Common myeloid progenitor, CD34-positive (primary cell): ENCODE measurements around the gene PRIM1.
A peak's percentile ranks its signal among the peaks of the same experiment; 100 is the strongest.

Experiments
- CTCF ChIA-PET: fragments of 350-600 bp; sonication (Branson Sonifier 250); formaldehyde crosslinking; loops from one replicate; lab custom pipeline; 2021; ENCODE audit warnings: antibody characterized with exemption; lab: Charles Lee
- POLR2A ChIA-PET: fragments of 350-600 bp; sonication (Branson Sonifier 250); formaldehyde crosslinking; loops from one replicate; lab custom pipeline; 2021; ENCODE audit warnings: antibody characterized with exemption; lab: Charles Lee
- DNase-seq, 3 donors: peaks; one replicate each; pipeline versions ENCODE4 v3.0.0 to v3.0.0-alpha.2; 2013
- H3K27ac ChIP-seq, 2 experiments: 1 replicate in 1 of 2; 2 replicates in 1 of 2; pipeline ENCODE4 v1.7.0; 2013; ENCODE audit warnings: inconsistent platforms in 2 of 2, low read length in 2 of 2, mild to moderate bottlenecking in 2 of 2, low read depth in 1 of 2, moderate library complexity in 1 of 2; ENCODE audit not compliant: severe bottlenecking in 2 of 2, insufficient read depth in 1 of 2, poor library complexity in 1 of 2
- H3K27me3 ChIP-seq, 5 experiments: replicated peaks in 2 of 5; 1 replicate in 3 of 5; 2 replicates in 2 of 5; pipeline versions ENCODE4 v1.6.1 to v1.7.0; 2013; ENCODE audit warnings: low read length in 4 of 5, mild to moderate bottlenecking in 2 of 5, moderate library complexity in 2 of 5, inconsistent platforms in 1 of 5; ENCODE audit not compliant: insufficient read depth in 5 of 5, control insufficient read depth in 4 of 5
- H3K36me3 ChIP-seq, 4 experiments: 1 replicate in 2 of 4; 2 replicates in 2 of 4; pipeline versions ENCODE4 v1.6.1 to v1.7.0; 2013; ENCODE audit warnings: low read length in 3 of 4, control low read depth in 1 of 4, mild to moderate bottlenecking in 1 of 4; ENCODE audit not compliant: control insufficient read depth in 4 of 4, insufficient read depth in 4 of 4
- H3K4me1 ChIP-seq, 4 experiments: 1 replicate in 3 of 4; 2 replicates in 1 of 4; pipeline versions ENCODE4 v1.6.1 to v1.7.1; 2013; ENCODE audit warnings: low read length in 3 of 4, mild to moderate bottlenecking in 3 of 4, control low read depth in 1 of 4, inconsistent platforms in 1 of 4, moderate library complexity in 1 of 4; ENCODE audit not compliant: control insufficient read depth in 4 of 4, insufficient read depth in 4 of 4; ENCODE audit errors: control extremely low read depth in 1 of 4
- H3K4me3 ChIP-seq, 7 experiments: 1 replicate in 4 of 7; 2 replicates in 3 of 7; pipeline versions ENCODE4 v1.5.1 to v1.7.0; 2013; ENCODE audit warnings: mild to moderate bottlenecking in 7 of 7, low read length in 6 of 7, moderate library complexity in 6 of 7, inconsistent platforms in 2 of 7, low read depth in 2 of 7, control low read depth in 1 of 7; ENCODE audit not compliant: insufficient read depth in 4 of 7, control insufficient read depth in 1 of 7; ENCODE audit errors: extremely low read depth in 1 of 7
- H3K9me3 ChIP-seq, 5 experiments: 1 replicate in 4 of 5; 2 replicates in 1 of 5; pipeline versions ENCODE4 v1.6.1 to v1.7.1; 2013; ENCODE audit warnings: low read length in 4 of 5, mild to moderate bottlenecking in 2 of 5, inconsistent platforms in 1 of 5, low read depth in 1 of 5, moderate library complexity in 1 of 5; ENCODE audit not compliant: control insufficient read depth in 4 of 5, insufficient read depth in 2 of 5; ENCODE audit errors: control extremely low read depth in 1 of 5
- WGBS: methylation state at CpG from one replicate; pipeline ENCODE4 v1.1.5; 2013; ENCODE audit not compliant: insufficient coverage; 5-methylcytosine and 5-hydroxymethylcytosine counted together

PRIM1 gene

GRCh38 chr12:56699020-56699661, 53.0 kb downstream of the PRIM1 start:
- WGBS = 100% methylated on average over 2 of the region's 3 CpGs
- Histone ChIP-seq H3K4me3 (no peak overlapping the region), H3K27ac (no peak overlapping the region), H3K4me1 (peaks cover 6 to 23% (median 11%) of the 10 kb centered on the region in 4 experiments), H3K27me3 (no peaks in the 10 kb centered on the region), H3K9me3 (no peaks in the 10 kb centered on the region), H3K36me3 (no peaks in the 10 kb centered on the region)
- ChIA-PET POLR2A (no interaction called here), CTCF (interaction anchor here (0.9 to 1.0 kb wide), 2 partner anchors 10 to 56 kb away, joined by 4 read pairs; no protein-coding TSS in a partner anchor)
- no peak for DNase-seq

GRCh38 chr12:56695327-56696101, 56.6 kb downstream of the PRIM1 start:
- ChIA-PET CTCF (interaction anchor here (0.7 to 1.1 kb wide), 2 partner anchors 11 to 14 kb away, joined by 3 read pairs; no protein-coding TSS in a partner anchor), POLR2A (no interaction called here)
- no peak overlapping the region for H3K4me3 ChIP-seq
- no peak for DNase-seq
- H3K36me3 ChIP-seq = no peaks in the 10 kb centered on the region
- no peaks in the 10 kb centered on the region for H3K27me3 ChIP-seq
- H3K27ac ChIP-seq = no peak overlapping the region
- WGBS = 100% methylated on average over 1 of the region's 2 CpGs
- peaks cover 4 to 14% (median 8%) of the 10 kb centered on the region in 4 experiments for H3K4me1 ChIP-seq
- no peaks in the 10 kb centered on the region for H3K9me3 ChIP-seq

- POLR2A ChIA-PET = no interaction called here
- Histone ChIP-seq H3K4me1 (peaks cover under 1 to 6% (median 5%) of the 10 kb centered on the region in 4 experiments), H3K27ac (no peak overlapping the region), H3K4me3 (no peak overlapping the region), H3K27me3 (no peaks in the 10 kb centered on the region), H3K36me3 (no peaks in the 10 kb centered on the region), H3K9me3 (no peaks in the 10 kb centered on the region)
- CTCF ChIA-PET = no interaction called here
- WGBS = 98% methylated on average over 3 of the region's 5 CpGs
- DNase-seq = no peak
Observed at GRCh38 chr12:56694161-56694560, 58.0 kb downstream of the PRIM1 start.

DNA sequence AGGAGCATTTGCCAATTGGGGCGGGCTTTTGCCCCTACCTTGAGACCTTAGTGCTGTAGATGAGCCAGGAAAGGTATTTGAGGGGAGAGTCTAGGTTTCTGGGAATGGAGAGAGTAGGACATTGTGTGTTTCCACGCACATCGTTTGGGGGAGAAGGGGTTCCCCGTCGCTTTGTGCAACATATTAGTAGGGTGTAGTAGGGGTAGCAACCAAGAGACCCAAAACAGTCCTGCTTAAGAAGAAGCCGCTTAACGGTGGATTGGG, 63.3 kb downstream of the PRIM1 start:
- POLR2A ChIA-PET = interaction anchor here (0.7 to 2.1 kb wide), 5 partner anchors 28 to 60 kb away, joined by 3 to 9 read pairs (median 4); partner anchors contain the start of gene NACA
- Histone ChIP-seq H3K27ac (peak overlapping the region; percentile 95 to 99), H3K4me1 (peaks cover 12 to 42% (median 33%) of the 10 kb centered on the region in 4 experiments), H3K9me3 (no peaks in the 10 kb centered on the region), H3K27me3 (no peaks in the 10 kb centered on the region), H3K4me3 (peak overlapping the region; percentile 48 to 81 (median 69)), H3K36me3 (peaks cover 0 to 7% (median 0%) of the 10 kb centered on the region in 4 experiments)
- CTCF ChIA-PET = interaction anchor here (0.7 to 1.4 kb wide), 7 partner anchors 10 to 46 kb away, joined by 3 to 4 read pairs (median 3); no protein-coding TSS in a partner anchor
- WGBS = 3% methylated on average over 6 of the region's 7 CpGs
- peak in 1 of 3 donors; percentile 52 for DNase-seq

GRCh38 chr12:56688129-56688845, 63.8 kb downstream of the PRIM1 start, which contains the start of gene PTGES3:
PTGES3 (minus strand) TSS chr12:56688284; CDS start chr12:56687999, 285 bp downstream.
- WGBS = 0% methylated on average over 47 of the region's 64 CpGs
- CTCF ChIA-PET = interaction anchor here (0.7 to 1.4 kb wide), 7 partner anchors 11 to 45 kb away, joined by 3 to 4 read pairs (median 3); no protein-coding TSS in a partner anchor
- no peaks in the 10 kb centered on the region for H3K27me3 ChIP-seq
- peak within 1 kb of the TSS; percentile 91 to 100 (median 96) for H3K4me3 ChIP-seq
- H3K27ac ChIP-seq = peak within 1 kb of the TSS; percentile 97 to 99
- H3K36me3 ChIP-seq = peaks cover 0 to 7% (median 0%) of the 10 kb centered on the region in 4 experiments
- peaks cover 12 to 45% (median 34%) of the 10 kb centered on the region in 4 experiments for H3K4me1 ChIP-seq
- peak; percentile 97 to 99 (median 98) for DNase-seq
- POLR2A ChIA-PET = interaction anchor here (0.9 to 2.1 kb wide), 4 partner anchors 28 to 59 kb away, joined by 3 to 9 read pairs (median 4); partner anchors contain the start of gene NACA
- no peaks in the 10 kb centered on the region for H3K9me3 ChIP-seq

DNA sequence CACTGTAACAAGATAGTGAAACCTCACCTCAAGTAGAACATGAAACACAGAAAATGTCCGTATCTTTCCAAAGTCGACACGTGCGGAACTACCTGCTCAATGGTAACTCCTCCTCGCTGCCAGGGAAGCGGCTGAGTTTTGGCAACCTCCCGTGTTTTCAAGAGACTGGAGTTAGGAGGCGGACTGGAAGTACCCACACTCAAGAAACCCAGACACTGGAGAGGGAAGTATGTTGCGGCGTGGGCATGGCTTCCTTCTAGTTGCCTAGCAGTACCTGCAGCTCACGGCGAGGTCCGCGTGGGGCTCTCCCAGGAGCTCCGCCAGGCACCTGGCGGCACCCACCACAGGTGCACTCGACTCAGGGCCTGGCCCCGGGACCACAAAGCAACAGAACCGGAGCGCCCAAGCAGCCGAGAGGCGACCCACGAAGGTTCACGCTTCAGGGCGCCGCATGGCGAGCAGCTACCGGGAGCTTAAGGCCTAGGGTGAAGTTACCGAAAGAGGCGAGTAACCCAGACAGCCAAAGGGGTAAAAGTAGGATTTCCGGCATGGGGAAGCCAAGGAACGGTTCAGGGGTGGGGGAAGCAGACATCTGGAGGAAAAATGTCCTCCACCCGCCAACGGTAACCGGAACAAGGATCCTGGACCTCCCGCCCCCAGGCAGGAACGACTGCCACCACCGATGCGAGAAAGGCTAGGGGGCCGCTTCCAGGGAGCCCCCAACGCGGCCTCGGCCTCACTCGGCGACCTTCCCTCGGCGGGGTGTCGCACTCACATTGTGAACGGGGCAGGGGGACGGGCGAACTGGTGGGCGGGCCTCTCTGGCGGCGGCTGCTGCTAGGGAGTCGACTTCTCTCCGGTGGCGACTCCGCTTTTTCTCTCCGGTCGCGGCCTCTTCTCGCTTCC, 64.6 kb downstream of the PRIM1 start:
- peaks cover 0 to 7% (median 0%) of the 10 kb centered on the region in 4 experiments for H3K36me3 ChIP-seq
- WGBS = under 1% methylated on average over 53 of the region's 62 CpGs
- peaks cover 12 to 49% (median 36%) of the 10 kb centered on the region in 4 experiments for H3K4me1 ChIP-seq
- no peaks in the 10 kb centered on the region for H3K27me3 ChIP-seq
- peak overlapping the region; percentile 97 to 99 for H3K27ac ChIP-seq
- DNase-seq = peak; percentile 56 to 76 (median 63)
- ChIA-PET CTCF (interaction anchor here (2.0 kb wide), 1 partner anchor 51 kb away, joined by 7 read pairs; no protein-coding TSS in a partner anchor), POLR2A (interaction anchor here (0.9 to 2.1 kb wide), 3 partner anchors 29 to 38 kb away, joined by 3 to 9 read pairs (median 4); partner anchors contain the start of gene NACA)
- H3K9me3 ChIP-seq = no peaks in the 10 kb centered on the region
- H3K4me3 ChIP-seq = peak overlapping the region; percentile 91 to 100 (median 96)
